Stomach (tissue), 9 donors: Measurements from ENCODE around the gene TOR4A. TPM values are rescaled to one million over a fixed set of nuclear protein-coding genes. Genes with fewer than 3 reads are reported as not detected.

Experiments
- DNase-seq, 2 donors: peaks; one replicate each; pipeline versions ENCODE4 v3.0.0 to v3.0.0-alpha.2; 2013 to 2019
- H3K27ac ChIP-seq, 5 donors: fragments of 200-600 bp in 4 of 5; sonication (generic) in 4 of 5; one replicate each; pipeline ENCODE4 v1.5.1; 2013 to 2019; ENCODE audit warnings: mild to moderate bottlenecking in 1 of 5, moderate library complexity in 1 of 5
- H3K27me3 ChIP-seq, 3 donors: fragments of 200-600 bp; sonication (generic); one replicate each; pipeline ENCODE4 v1.5.1; 2017 to 2019; ENCODE audit warnings: mixed run types in 1 of 3
- H3K36me3 ChIP-seq, 4 donors: fragments of 200-600 bp; sonication (generic); 1 replicate in 3 of 4; 2 replicates in 1 of 4; pipeline ENCODE4 v1.5.1; 2016 to 2019
- H3K4me1 ChIP-seq, 4 donors: fragments of 200-600 bp; sonication (generic); one replicate each; pipeline ENCODE4 v1.5.1; 2016 to 2019
- H3K4me3 ChIP-seq, 4 donors: fragments of 200-600 bp; sonication (generic) in 3 of 4; one replicate each; pipeline ENCODE4 v1.5.1; 2016 to 2019; ENCODE audit warnings: mild to moderate bottlenecking in 1 of 4
- H3K9me3 ChIP-seq, 4 donors: fragments of 200-600 bp; sonication (generic); one replicate each; pipeline ENCODE4 v1.5.1; 2016 to 2019
- EP300 ChIP-seq: sonication (generic); formaldehyde crosslinking; IDR thresholded peaks from one replicate; pipeline ENCODE4 v1.6.1; 2017; ENCODE audit warnings: antibody characterized with exemption
- POLR2A ChIP-seq, 4 donors: fragments of 450-650 bp; IDR thresholded peaks; one replicate each; pipeline ENCODE4 v1.6.1; 2016; ENCODE audit warnings: antibody characterized with exemption in 4 of 4, control low read depth in 2 of 4, mild to moderate bottlenecking in 1 of 4, moderate library complexity in 1 of 4
- POLR2AphosphoS5 ChIP-seq, 3 donors: sonication (generic); formaldehyde crosslinking; IDR thresholded peaks; one replicate each; pipeline ENCODE4 v1.6.1; 2016; ENCODE audit warnings: antibody characterized with exemption in 3 of 3
- WGBS, 5 donors: extraction: QIAGEN DNeasy Blood & Tissue Kit in 3 of 5; methylation state at CpG; one replicate each; pipeline versions ENCODE4 v1.1.5 to v1.1.7; 2013 to 2018; 5-methylcytosine and 5-hydroxymethylcytosine counted together
- intact Hi-C: fragments of 100-400 bp; cut with DNase I; formaldehyde crosslinking; loops from one replicate; pipeline ENCODE4 v1.15.1; 2023; ENCODE audit warnings: low total_unique reads
- polyA plus RNA-seq, 3 donors: library from polyadenylated mRNA; stranded (reverse); fragments of 200-250 nt; gene quantifications; one replicate each; pipeline ENCODE4 v1.2.3, GENCODE V29; 2013
- total RNA-seq, 5 donors: library from RNA; depleted of rRNA; stranded (reverse); fragments of >200 nt; gene quantifications; one replicate each; pipeline versions ENCODE4 v1.1.0 to v1.2.3, GENCODE V29; 2014 to 2016
- TF ChIP-seq, protein P1 (sequence below), 7 experiments: fragments of 450-650 bp in 4 of 7; fragments of 200-600 bp in 3 of 7; sonication (generic) in 3 of 7; IDR thresholded peaks; one replicate each; pipeline ENCODE4 v1.5.1; 2016 to 2019; ENCODE audit warnings: antibody characterized with exemption in 7 of 7, control low read depth in 2 of 7, mild to moderate bottlenecking in 1 of 7
- donor health status: healthy with polysubstance abuse.
- donor health status: Bipolar disorder and iron deficiency.
- donor health status: healthy.

The TOR4A gene
- total and polyA plus RNA-seq, 8 donors, result 5.9 to 180 (median 10.2) TPM

DNA sequence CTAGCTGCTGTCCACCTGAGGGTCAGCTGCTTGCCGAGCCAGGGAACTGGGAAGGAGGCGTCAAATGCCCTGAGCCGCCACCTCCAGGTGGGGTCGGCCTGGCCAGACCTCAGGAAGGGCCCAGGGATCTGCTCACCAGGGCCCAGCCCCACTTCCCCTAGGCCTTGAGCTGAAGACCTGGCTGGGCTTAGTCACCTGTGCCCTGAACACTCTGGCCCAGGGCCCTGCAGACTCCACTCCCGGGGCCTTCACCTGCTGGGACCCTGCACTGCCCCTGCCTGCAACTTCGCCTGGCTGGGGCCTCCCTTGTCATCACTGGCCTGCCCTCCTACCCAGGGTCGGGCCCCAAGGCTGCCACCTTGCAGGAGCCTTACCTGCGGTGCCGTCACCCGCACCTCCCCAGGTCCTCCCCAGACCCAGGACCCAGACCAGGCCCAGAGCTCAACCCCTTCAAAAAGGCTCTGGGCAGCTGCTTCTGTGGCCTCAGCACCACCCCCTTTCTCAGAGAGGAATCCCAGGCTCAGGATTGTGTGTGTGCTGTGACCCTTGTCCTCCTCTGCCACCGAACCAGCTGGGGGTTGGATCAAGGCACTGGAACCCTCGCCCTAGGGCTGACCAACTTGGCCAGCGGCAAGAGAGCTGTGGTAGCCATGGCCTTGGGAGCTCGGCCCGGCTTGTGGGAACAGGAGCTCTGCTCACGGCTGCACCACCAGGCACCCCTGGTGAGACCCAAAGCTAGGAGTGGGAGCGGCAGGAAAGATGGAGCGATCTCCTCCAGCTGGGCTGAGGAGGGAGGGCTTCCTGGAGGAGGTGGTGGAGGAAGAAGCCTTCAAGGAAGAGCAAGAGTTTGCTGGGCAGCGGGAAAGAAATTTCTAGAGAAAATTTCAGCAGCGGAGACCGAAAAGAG lies 23.6 kb upstream of the TOR4A start:
- H3K27me3 ChIP-seq, result no peaks in the 10 kb centered on the region
- peak overlapping the region in 4 of 5 donors; percentile 76 to 91 (median 82) for H3K27ac ChIP-seq
- H3K9me3 ChIP-seq, result no peaks in the 10 kb centered on the region
- 48 to 65% (median 53%) methylated on average over 12 to 21 of the region's 21 CpGs for WGBS, 5 donors
- peaks cover under 1 to 26% (median 21%) of the 10 kb centered on the region in 4 donors for H3K36me3 ChIP-seq
- no peak for TF ChIP-seq EP300
- peaks cover 22 to 51% (median 38%) of the 10 kb centered on the region in 4 donors for H3K4me1 ChIP-seq
- H3K4me3 ChIP-seq, result peak overlapping the region; percentile 94 to 100 (median 98)
- intact Hi-C loops, result no loop called here
- DNase-seq, result no peak

DNA sequence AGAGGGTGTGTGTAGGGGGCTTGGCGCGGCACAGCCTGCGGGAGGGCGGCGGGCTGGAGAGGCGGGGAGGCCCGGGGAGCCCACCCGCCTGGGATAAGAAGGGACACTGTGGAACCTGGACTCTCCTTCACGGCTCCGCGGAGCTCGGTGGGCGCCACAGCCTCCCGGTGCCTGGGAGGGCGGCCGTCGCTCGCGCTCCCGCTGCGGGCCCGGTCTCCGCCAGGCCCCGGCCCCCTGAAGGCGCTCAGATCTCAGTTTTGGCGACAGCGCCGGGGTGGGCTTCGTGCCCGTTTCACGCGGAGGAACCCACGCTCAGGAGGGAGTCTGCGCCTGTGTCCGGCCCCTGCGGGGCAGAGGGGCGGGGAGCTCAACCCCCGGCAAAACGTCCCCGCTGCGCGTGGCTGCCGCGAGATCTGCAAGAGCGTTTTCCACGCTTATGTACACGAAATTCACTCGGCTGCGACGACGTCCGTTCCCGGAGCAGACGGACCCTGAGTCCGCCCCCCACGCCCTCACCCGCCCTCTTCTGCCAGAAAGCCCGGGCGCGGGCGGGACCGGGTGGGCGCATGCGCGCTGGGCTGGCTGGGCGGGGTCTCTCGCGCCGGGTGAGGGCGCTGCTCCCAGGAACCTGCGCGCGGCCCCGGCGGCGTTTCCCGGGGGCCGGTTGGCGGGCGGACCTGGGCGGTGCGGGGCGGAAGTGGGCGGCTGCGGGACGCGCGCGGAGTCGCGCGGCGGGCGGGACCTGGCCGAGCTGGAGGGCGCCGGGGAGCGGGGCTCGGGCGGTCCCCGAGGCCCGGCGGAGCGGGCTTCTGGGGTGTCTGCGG lies 22.7 kb upstream of the TOR4A start, which contains the start of gene NELFB:
NELFB (plus strand) TSS at position 704 of the 824 bp plus-strand sequence.
- DNase-seq, result peak; percentile 96 to 97
- 0 to 4% (median 1%) methylated on average over 37 to 105 of the region's 105 CpGs for WGBS, 5 donors
- H3K27ac ChIP-seq, result peak within 1 kb of the TSS; percentile 78 to 91 (median 83)
- H3K4me1 ChIP-seq, result peaks cover 22 to 51% (median 38%) of the 10 kb centered on the region in 4 donors
- peaks cover 4 to 32% (median 26%) of the 10 kb centered on the region in 4 donors for H3K36me3 ChIP-seq
- intact Hi-C loops, result no loop called here
- H3K4me3 ChIP-seq, result peak within 1 kb of the TSS; percentile 94 to 100 (median 98)
- no peaks in the 10 kb centered on the region for H3K27me3 ChIP-seq
- H3K9me3 ChIP-seq, result no peaks in the 10 kb centered on the region
- TF ChIP-seq POLR2AphosphoS5 (IDR thresholded peaks at IDR 0.05), result peak; percentile 33 to 85 (median 75)
- TF ChIP-seq EP300, result no peak
- TF ChIP-seq, protein P1, sequence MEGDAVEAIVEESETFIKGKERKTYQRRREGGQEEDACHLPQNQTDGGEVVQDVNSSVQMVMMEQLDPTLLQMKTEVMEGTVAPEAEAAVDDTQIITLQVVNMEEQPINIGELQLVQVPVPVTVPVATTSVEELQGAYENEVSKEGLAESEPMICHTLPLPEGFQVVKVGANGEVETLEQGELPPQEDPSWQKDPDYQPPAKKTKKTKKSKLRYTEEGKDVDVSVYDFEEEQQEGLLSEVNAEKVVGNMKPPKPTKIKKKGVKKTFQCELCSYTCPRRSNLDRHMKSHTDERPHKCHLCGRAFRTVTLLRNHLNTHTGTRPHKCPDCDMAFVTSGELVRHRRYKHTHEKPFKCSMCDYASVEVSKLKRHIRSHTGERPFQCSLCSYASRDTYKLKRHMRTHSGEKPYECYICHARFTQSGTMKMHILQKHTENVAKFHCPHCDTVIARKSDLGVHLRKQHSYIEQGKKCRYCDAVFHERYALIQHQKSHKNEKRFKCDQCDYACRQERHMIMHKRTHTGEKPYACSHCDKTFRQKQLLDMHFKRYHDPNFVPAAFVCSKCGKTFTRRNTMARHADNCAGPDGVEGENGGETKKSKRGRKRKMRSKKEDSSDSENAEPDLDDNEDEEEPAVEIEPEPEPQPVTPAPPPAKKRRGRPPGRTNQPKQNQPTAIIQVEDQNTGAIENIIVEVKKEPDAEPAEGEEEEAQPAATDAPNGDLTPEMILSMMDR (IDR thresholded peaks at IDR 0.05), result peak in 1 of 7 experiments; percentile 33
- TF ChIP-seq POLR2A (IDR thresholded peaks at IDR 0.05), result no peak

DNA sequence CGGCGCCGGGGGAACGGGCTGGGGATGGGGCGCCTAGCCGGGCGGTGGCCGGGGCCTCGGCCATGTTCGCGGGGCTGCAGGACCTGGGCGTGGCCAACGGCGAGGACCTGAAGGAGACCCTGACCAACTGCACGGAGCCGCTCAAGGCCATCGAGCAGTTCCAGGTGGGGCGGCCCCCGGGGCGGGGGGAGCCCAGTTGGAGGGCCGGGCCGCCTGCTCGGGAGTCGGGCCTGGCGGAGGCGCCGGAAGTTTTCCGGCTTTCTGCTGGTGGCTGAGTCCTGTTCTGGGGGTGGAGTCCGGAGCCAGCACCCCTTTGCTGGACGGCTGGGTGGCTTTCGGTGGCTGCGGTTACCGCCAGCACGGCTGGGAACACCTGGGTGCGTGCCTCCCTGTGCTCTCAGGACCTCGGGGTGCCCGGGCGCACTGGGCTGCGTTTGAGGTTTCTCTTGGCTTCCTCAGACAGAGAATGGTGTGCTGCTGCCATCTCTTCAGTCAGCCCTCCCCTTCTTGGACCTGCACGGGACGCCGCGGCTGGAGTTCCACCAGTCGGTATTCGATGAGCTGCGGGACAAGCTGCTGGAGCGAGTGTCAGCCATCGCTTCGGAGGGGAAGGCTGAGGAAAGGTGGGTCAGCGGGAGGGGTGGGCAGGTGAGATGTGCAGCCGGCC lies 21.9 kb upstream of the TOR4A start:
- TF ChIP-seq, protein P1 (IDR thresholded peaks at IDR 0.05), result no peak
- no peak for TF ChIP-seq EP300
- no peak for TF ChIP-seq POLR2A (IDR thresholded peaks at IDR 0.05)
- TF ChIP-seq POLR2AphosphoS5 (IDR thresholded peaks at IDR 0.05), result no peak
- H3K27ac ChIP-seq, result peak overlapping the region; percentile 78 to 91 (median 82)
- DNase-seq, result no peak
- H3K9me3 ChIP-seq, result no peaks in the 10 kb centered on the region
- H3K27me3 ChIP-seq, result no peaks in the 10 kb centered on the region
- intact Hi-C loops, result no loop called here
- H3K4me3 ChIP-seq, result peak overlapping the region; percentile 94 to 100 (median 98)
- 1 to 2% (median 1%) methylated on average over 23 to 51 of the region's 51 CpGs for WGBS, 5 donors
- peaks cover 22 to 51% (median 38%) of the 10 kb centered on the region in 4 donors for H3K4me1 ChIP-seq
- peaks cover 4 to 32% (median 26%) of the 10 kb centered on the region in 4 donors for H3K36me3 ChIP-seq

DNA sequence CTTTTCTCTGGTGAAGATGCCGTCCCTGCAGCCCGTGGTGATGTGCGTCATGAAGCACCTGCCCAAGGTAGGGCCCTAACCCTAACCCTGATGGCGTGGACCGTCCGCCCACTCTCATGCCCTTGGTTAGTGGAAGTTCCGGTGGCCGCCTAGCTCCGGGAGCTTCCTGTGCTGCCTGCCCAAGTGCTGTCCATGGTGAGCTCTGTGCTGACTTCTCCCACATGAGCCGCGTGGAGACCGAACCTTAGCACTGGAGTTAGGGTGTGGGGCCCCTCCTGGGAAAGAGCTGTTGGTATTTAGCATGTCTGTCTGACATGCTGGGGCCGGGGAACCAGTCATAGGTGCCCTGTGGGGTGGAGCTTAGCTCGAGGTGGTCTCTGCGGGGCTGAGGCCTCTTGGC lies 21.2 kb upstream of the TOR4A start:
- intact Hi-C loops, result no loop called here
- WGBS, 5 donors, result 71 to 87% (median 76%) methylated on average over 15 of the region's 15 CpGs
- H3K27ac ChIP-seq, result no peak overlapping the region

More for the DNA sequence above, 21.2 kb upstream of the TOR4A start:
- no peak for TF ChIP-seq POLR2AphosphoS5 (IDR thresholded peaks at IDR 0.05)
- TF ChIP-seq EP300, result no peak
- TF ChIP-seq POLR2A (IDR thresholded peaks at IDR 0.05), result no peak
- TF ChIP-seq, protein P1 (IDR thresholded peaks at IDR 0.05), result no peak
- Histone ChIP-seq H3K36me3 (peaks cover 4 to 32% (median 26%) of the 10 kb centered on the region in 4 donors), H3K4me1 (peaks cover 22 to 51% (median 38%) of the 10 kb centered on the region in 4 donors), H3K27me3 (no peaks in the 10 kb centered on the region), H3K9me3 (no peaks in the 10 kb centered on the region), H3K4me3 (peak overlapping the region; percentile 94 to 100 (median 98))
- no peak for DNase-seq
